HG03097 (cell line): Measurements from ENCODE around the gene GADD45GIP1.

Experiments
- ATAC-seq: cut with Tn5 transposase; IDR thresholded peaks from one replicate; pipeline ENCODE4 v1.9.1; 2021; ENCODE audit not compliant: unreplicated experiment, low FRiP score

Gene GADD45GIP1

GRCh38 chr19:12956446-12957388 is at the start of gene GADD45GIP1:
GADD45GIP1 (minus strand) TSS chr19:12957223; CDS start chr19:12957212, 11 bp downstream.
- no peak for ATAC-seq

- no peak for ATAC-seq
Measured at GRCh38 chr19:13005861-13006370, 48.9 kb upstream of the GADD45GIP1 start.

- ATAC-seq = no peak
Measured at GRCh38 chr19:13005253-13005652, 48.2 kb upstream of the GADD45GIP1 start.

- ATAC-seq = no peak
Measured at GRCh38 chr19:13004273-13004672, 47.2 kb upstream of the GADD45GIP1 start.

- no peak for ATAC-seq
Measured at GRCh38 chr19:13003081-13003480, 46.1 kb upstream of the GADD45GIP1 start.

GRCh38 chr19:13002166-13002898 is 45.3 kb upstream of the GADD45GIP1 start:
- ATAC-seq = no peak

- no peak for ATAC-seq
Measured at GRCh38 chr19:13001502-13002165, 44.6 kb upstream of the GADD45GIP1 start.

GRCh38 chr19:13001166-13001501 is 44.1 kb upstream of the GADD45GIP1 start:
- no peak for ATAC-seq

GRCh38 chr19:12997967-12998940 is 41.2 kb upstream of the GADD45GIP1 start:
- ATAC-seq = no peak

- ATAC-seq = no peak
Measured at GRCh38 chr19:12997179-12997966, 40.4 kb upstream of the GADD45GIP1 start.

GRCh38 chr19:12996406-12997094 is 39.5 kb upstream of the GADD45GIP1 start:
- ATAC-seq = no peak

GRCh38 chr19:12995596-12996405 is 38.8 kb upstream of the GADD45GIP1 start:
- ATAC-seq = no peak

GRCh38 chr19:12994701-12995595 is 37.9 kb upstream of the GADD45GIP1 start, which contains the start of gene NFIX:
NFIX (plus strand) TSS chr19:12995475; CDS start chr19:12995838, 363 bp downstream.
- ATAC-seq = no peak

- no peak for ATAC-seq
Measured at GRCh38 chr19:12993562-12993961, 36.5 kb upstream of the GADD45GIP1 start.

GRCh38 chr19:12992729-12993128 is 35.7 kb upstream of the GADD45GIP1 start:
- no peak for ATAC-seq

- no peak for ATAC-seq
Measured at GRCh38 chr19:12991296-12991695, 34.3 kb upstream of the GADD45GIP1 start.
